Thoracic aorta (tissue), 2 donors: ENCODE results near the gene SEPTIN10. TPM values are rescaled to one million over a fixed set of nuclear protein-coding genes. Genes with fewer than 3 reads are reported as not detected.

Source experiments
- ATAC-seq: fragments of 150-250 bp; one replicate; pipeline ENCODE4 v1.8.0; 2017; ENCODE audit warnings: low read depth; ENCODE audit not compliant: insufficient number of reproducible peaks, low FRiP score
- DNase-seq: peaks from one replicate; pipeline ENCODE4 v3.0.0-alpha.2; 2020; ENCODE audit warnings: low spot score
- H3K27ac ChIP-seq, 2 donors: fragments of 200-600 bp; sonication (generic); 1 replicate in 1 of 2; 2 replicates in 1 of 2; pipeline ENCODE4 v1.5.1; 2016; ENCODE audit warnings: mild to moderate bottlenecking in 2 of 2, moderate library complexity in 2 of 2
- H3K27me3 ChIP-seq: fragments of 200-600 bp; sonication (generic); replicated peaks from 2 replicates; pipeline ENCODE4 v1.6.0; 2016; ENCODE audit warnings: mild to moderate bottlenecking; ENCODE audit not compliant: insufficient read depth
- H3K36me3 ChIP-seq: fragments of 200-600 bp; sonication (generic); one replicate; pipeline ENCODE4 v1.5.1; 2016
- H3K4me1 ChIP-seq, 2 donors: fragments of 200-600 bp; sonication (generic); 1 replicate in 1 of 2; 2 replicates in 1 of 2; pipeline versions ENCODE4 v1.5.1 to v1.6.0; 2016; ENCODE audit warnings: low read depth in 2 of 2, mild to moderate bottlenecking in 1 of 2; ENCODE audit not compliant: control insufficient read depth in 1 of 2
- H3K4me3 ChIP-seq: fragments of 200-600 bp; sonication (generic); 2 replicates; pipeline ENCODE4 v1.5.1; 2016; ENCODE audit warnings: mild to moderate bottlenecking
- H3K9me3 ChIP-seq: fragments of 200-600 bp; sonication (generic); 2 replicates; pipeline ENCODE4 v1.5.1; 2016
- CTCF ChIP-seq: fragments of 200-600 bp; sonication (generic); IDR thresholded peaks from one replicate; pipeline ENCODE4 v1.5.1; 2019; ENCODE audit warnings: antibody characterized with exemption
- total RNA-seq, 2 donors: library from RNA; depleted of rRNA; stranded (reverse); fragments of >200 nt; gene quantifications; one replicate each; pipeline versions ENCODE4 v1.1.0 to v1.2.3, GENCODE V29; 2016

SEPTIN10 gene
- total RNA-seq, 2 donors from 2014 or later: 80.0 to 106 TPM

- H3K36me3 ChIP-seq: no peaks in the 10 kb centered on the region
- no peak for TF ChIP-seq CTCF
- ATAC-seq (no peak), DNase-seq (no peak)
- no peak overlapping the region for H3K4me3 ChIP-seq
- no peaks in the 10 kb centered on the region for H3K9me3 ChIP-seq
- H3K4me1 ChIP-seq: no peaks in the 10 kb centered on the region
- H3K27me3 ChIP-seq: no peaks in the 10 kb centered on the region
- no peak overlapping the region for H3K27ac ChIP-seq
Observed at GRCh38 chr2:109526442-109526970, 87.3 kb downstream of the SEPTIN10 start.

- no peak overlapping the region for H3K27ac ChIP-seq
- H3K4me3 ChIP-seq: no peak overlapping the region
- H3K9me3 ChIP-seq: no peaks in the 10 kb centered on the region
- H3K27me3 ChIP-seq: no peaks in the 10 kb centered on the region
- H3K4me1 ChIP-seq: no peaks in the 10 kb centered on the region
- DNase-seq: no peak
- no peaks in the 10 kb centered on the region for H3K36me3 ChIP-seq
- no peak for ATAC-seq
- no peak for TF ChIP-seq CTCF
Observed at GRCh38 chr2:109525836-109526235, 87.9 kb downstream of the SEPTIN10 start.

GRCh38 chr2:109523536-109524361 lies 90.0 kb downstream of the SEPTIN10 start:
- Histone ChIP-seq H3K4me1 (no peaks in the 10 kb centered on the region), H3K27me3 (no peaks in the 10 kb centered on the region), H3K36me3 (no peaks in the 10 kb centered on the region), H3K4me3 (no peak overlapping the region), H3K27ac (no peak overlapping the region), H3K9me3 (no peaks in the 10 kb centered on the region)
- no peak for ATAC-seq
- no peak for DNase-seq
- TF ChIP-seq CTCF: no peak

- no peaks in the 10 kb centered on the region for H3K4me1 ChIP-seq
Observed at GRCh38 chr2:109523121-109523520, 90.6 kb downstream of the SEPTIN10 start.

GRCh38 chr2:109522063-109522374 lies 91.7 kb downstream of the SEPTIN10 start:
- no peak for TF ChIP-seq CTCF
- Histone ChIP-seq H3K4me3 (no peak overlapping the region), H3K4me1 (no peaks in the 10 kb centered on the region), H3K9me3 (no peaks in the 10 kb centered on the region), H3K36me3 (no peaks in the 10 kb centered on the region), H3K27me3 (no peaks in the 10 kb centered on the region), H3K27ac (no peak overlapping the region)
- ATAC-seq (no peak), DNase-seq (no peak)

More at GRCh38 chr2:109523121-109523520, 90.6 kb downstream of the SEPTIN10 start:
- no peak for TF ChIP-seq CTCF
- H3K27ac ChIP-seq: no peak overlapping the region
- no peaks in the 10 kb centered on the region for H3K27me3 ChIP-seq
- H3K4me3 ChIP-seq: no peak overlapping the region
- DNase-seq: no peak
- no peak for ATAC-seq
- H3K36me3 ChIP-seq: no peaks in the 10 kb centered on the region
- no peaks in the 10 kb centered on the region for H3K9me3 ChIP-seq
